Lung microvascular endothelial cell (primary cell): ENCODE measurements around the gene FIGN. TPM values are rescaled to one million over a fixed set of nuclear protein-coding genes. Genes with fewer than 3 reads are reported as not detected.
A peak's percentile ranks its signal among the peaks of the same experiment; 100 is the strongest.

Experiments used
- DNase-seq, 2 donors: peaks; one replicate each; pipeline versions ENCODE4 v3.0.0 to v3.0.0-alpha.2; 2010; ENCODE audit warnings: low read depth in 2 of 2
- total RNA-seq: library from RNA; depleted of rRNA; stranded (reverse); fragments of >200 nt; gene quantifications from 2 replicates; pipeline ENCODE4 v1.2.1, GENCODE V29; 2014

The FIGN gene
- total RNA-seq, 1 donor from 2014 or later, result under 0.01 TPM

GRCh38 chr2:163736433-163737189 lies 803 bp upstream of the FIGN start:
- DNase-seq, result peak; percentile 7 to 9

DNA sequence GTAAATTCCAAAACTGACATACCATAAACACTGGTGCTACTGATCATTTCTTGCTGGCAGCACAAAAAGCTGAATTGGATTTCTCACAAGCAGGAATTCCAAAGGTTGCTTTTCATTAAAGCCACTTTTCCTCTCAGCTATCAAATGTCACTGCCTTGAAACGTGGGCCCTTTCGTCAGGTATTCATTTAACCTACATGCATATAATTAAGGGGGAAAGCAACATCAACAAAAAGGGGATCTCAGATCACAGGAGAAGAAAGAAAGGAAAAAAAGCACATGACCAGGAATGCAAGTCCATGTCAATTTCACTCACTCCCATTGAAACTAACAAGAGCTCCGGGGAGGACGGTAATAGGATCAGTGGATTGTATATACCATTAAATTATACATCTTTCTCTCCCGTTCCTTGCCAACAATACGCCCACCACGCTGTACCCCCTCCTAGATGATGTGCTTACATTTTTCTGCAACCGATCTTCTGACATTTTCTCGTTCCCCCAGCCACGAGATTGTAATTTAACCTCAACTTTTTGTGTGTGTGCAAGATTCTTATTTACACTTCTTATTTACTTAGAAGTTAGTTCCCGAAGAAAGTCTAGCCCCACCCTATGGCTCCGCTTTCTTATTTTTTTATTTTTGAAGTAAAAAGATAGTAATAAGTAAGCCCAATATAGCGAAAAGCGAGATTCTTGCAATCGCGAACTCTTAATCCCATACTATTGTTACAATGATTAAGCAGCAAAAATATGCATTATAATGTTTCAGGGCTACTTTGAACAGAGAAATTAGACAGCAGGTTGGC lies 725 bp downstream of the FIGN start:
- DNase-seq, result peak in 1 of 2 donors; percentile 1

- DNase-seq, result no peak
Measured at GRCh38 chr2:163734401-163734800, 1.4 kb downstream of the FIGN start.

GRCh38 chr2:163733956-163734355 lies 1.9 kb downstream of the FIGN start:
- DNase-seq, result no peak

DNA sequence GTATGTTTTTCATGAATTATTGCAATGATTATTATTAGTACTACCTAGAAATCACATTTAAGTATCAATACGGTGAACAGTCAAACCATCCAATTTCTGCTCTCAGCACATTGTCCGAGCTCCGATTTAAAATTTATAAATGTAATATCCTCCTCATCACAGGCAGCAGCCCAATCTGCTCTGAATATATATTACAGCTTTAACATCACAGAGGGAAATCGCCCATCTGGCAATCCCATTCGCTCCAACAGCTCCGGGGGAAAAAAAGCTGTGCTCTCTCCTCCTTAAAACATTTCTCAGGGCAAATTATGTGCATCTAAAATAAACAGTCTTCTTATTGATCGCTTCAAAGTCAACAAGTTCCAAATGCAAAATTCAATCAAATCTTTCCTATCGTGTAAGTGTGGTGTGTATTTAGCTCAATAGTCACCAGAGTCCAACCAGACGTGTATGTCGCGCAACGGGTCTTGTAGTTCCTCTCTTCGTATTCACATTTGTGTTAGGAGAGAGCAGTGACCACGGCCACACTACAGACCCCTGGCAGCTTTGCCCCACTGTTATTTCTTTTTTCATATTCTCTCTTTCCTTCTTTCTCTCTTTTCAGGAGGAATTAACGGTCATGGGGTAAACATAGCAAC lies 2.4 kb downstream of the FIGN start:
- DNase-seq, result no peak

GRCh38 chr2:163732727-163733126 lies 3.1 kb downstream of the FIGN start:
- no peak for DNase-seq

GRCh38 chr2:163731735-163732134 lies 4.1 kb downstream of the FIGN start:
- no peak for DNase-seq

DNA sequence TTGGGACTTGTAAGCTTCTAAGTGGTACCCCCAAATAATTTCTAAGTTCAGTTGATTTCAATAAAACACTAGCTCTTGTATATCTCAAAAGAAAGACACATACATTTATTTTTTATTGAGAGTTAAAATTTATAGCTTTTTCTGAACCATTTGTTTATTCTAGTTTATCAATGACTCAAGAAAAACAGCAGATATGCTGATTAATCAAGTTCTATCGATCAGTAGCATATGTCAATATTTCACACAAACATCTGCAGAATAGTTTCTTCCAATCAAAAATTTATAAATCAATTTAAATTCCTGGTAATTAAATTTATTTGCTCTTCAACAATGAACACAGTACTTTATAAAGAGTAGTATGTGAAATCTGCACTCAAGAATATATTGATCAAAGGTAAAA lies 5.3 kb downstream of the FIGN start:
- no peak for DNase-seq

DNA sequence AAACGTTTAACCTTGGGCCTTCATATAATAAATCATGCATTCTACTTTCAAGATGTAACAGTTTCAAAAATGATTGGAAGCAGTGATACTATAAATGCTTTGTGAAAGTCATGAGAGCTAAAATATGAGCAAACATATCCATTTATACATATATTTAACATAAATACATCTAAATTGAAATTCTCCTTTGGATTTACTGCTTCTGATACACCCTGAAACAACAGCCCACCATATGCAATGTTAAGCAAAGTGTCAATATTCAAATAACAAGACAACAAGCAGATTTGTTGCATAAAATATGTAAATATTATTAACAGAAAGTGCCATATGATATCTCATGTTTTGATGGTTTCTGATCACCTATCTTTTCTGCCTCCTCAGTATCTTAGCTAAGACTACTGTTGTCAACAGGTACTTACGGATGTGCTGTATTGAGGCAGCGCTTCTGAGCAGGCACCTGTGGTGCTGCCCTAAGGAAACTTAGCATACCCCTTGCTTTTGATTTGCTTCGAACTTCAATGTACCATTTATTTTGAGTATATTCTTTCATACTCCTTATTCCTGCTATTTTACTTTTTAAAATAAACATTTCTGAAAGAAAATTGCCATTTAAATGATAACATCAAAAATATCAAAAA lies 6.1 kb downstream of the FIGN start:
- no peak for DNase-seq

- DNase-seq, result no peak
Measured at GRCh38 chr2:163723881-163724280, 11.9 kb downstream of the FIGN start.

GRCh38 chr2:163723348-163723747 lies 12.5 kb downstream of the FIGN start:
- no peak for DNase-seq

- DNase-seq, result no peak
Measured at GRCh38 chr2:163719331-163719730, 16.5 kb downstream of the FIGN start.

DNA sequence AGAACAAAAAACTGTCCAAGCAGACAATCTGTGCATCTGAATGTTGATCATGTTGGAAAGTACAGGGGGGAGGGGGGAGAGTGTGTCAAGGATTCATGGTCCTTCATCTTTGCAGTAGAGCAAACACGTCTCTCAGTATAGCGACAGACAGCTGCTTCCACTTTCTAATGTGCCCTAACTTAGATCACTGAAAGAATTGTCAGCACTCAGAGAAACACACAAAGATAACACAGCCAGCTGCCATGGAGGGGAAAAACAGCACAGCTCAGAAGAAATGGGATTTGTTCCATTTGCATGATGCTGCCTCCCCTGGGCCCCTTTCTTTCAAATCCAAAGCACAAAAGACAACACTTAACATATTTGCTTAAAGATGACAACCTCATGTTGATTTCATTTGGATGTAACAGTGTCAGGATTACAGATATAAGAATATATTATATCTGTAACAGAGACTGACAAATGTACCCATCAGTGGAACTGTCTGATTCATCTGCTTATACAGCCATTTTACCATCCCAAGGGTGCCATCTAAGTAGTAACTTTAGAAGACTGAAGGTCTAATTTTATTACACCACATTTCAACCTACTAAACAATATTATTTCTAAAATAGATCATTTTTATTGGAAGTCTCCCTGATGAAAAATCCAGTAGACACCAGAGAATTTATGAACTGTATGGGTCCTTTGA lies 17.7 kb downstream of the FIGN start:
- DNase-seq, result no peak

DNA sequence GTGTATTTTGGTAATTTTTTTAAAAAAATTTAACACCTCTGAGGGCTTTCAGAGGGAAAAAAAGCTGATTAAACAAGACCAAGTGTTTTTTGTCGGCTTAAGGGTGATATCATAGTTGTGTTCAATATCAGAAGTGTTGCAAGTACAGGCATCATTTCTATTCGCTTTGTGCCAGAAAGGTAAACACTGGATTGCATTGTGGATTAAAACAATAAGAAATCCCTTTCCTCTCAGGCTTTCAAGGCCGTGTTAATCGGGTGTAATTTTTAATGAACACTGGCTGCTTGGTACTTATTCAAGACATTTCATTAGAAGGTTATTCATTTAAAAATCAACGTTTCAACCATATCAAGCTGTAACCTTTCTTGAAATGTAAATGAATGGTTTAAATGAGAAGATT lies 18.3 kb downstream of the FIGN start:
- no peak for DNase-seq

DNA sequence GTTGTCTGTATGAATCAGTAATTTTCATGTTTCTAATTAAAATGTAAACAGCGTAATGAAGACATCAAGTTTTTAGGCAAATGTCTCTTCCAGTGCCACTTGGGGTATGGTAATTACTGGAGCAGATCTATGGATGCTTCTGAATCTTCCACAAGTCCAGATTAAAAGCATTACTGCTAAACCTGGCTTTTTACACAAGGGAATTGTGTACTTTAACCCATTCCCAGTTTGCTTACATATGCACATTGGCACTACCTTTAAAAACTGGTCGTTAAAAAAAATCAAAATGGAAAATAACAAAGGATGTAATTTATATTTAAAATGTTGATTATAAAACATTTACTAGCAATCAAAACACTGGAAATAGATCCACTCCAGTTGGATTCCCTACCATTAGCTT lies 19.7 kb downstream of the FIGN start:
- no peak for DNase-seq

DNA sequence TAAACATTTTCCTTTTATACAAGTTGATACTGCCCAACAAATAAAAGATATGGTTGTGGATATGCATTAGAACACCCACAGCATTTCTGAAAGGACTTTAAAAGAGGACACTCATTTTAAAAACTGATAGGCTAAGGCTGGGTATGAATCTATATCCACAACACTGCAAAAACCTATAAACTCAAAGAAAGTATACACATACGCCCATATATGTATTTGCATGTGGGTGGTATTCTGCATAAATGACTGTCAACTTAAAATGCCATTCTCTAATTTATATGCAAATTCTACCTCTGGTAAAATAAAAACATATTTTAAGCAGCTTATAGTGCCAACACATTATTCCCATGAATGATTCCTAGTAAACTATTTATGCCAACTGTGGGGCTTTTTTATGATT lies 20.1 kb downstream of the FIGN start:
- DNase-seq, result no peak

DNA sequence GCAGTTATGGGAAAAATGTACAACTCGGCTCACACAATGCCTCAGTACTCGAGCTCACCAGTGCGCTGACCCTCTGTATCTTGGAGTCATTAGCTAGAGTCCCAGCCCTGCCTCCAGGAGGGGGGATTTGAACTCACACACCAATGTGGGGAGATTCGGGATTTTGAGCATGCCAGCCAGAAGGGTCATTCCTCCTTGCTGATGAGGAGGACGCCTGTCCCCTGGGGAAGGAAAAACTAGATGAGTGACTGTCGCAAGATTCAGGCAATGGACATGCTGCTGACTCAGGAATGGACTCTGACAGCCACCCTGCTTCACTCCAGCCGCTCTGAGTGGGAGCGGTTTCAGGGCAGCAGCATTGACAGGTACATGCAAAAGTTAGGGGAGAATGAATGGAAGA lies 20.6 kb downstream of the FIGN start:
- no peak for DNase-seq

- no peak for DNase-seq
Measured at GRCh38 chr2:163713534-163714311, 22.1 kb downstream of the FIGN start.

- no peak for DNase-seq
Measured at GRCh38 chr2:163711699-163712098, 24.1 kb downstream of the FIGN start.

DNA sequence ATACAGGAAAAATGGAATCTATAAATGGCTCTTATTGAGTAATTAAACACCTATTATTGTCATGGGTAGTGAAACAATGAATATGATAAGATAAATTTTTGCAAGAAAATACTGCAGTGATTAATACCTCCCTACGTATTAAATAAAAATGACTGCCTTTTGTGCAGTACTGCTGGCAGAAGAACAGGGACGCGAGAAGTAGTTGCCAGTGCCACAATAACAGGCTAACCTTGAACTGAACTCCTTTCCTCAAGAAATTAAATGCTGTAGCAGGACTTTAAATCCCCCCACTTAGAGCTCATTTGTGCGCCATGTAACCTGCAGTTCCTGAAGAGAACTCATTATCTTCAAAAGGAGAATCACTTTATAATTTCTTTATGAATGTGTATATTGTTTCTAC lies 24.6 kb downstream of the FIGN start:
- no peak for DNase-seq

DNA sequence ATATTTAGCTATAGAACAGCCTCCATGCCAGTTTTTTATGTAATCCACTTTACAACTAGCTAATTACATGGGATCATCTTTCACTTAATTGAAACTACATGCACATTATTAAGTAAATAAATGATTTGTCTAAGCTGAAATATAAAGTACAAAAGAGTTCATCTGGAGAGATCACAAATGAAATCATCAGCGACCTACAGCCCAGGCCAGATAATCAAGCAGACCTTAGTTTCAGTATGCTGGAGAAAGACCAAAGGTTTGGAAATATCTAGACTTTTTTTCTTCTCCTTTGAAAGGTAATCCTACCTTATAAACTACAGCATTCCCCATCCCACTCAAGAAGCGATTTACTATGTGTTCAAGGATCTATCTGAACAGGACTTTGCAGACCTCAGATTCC lies 26.5 kb downstream of the FIGN start:
- DNase-seq, result no peak
